T-helper 2 cell (primary cell): Measurements from ENCODE around the gene VIPR1.

Experiments used
- DNase-seq, 5 experiments: peaks; one replicate each; pipeline versions ENCODE4 v3.0.0 to v3.0.0-alpha.2; 2012 to 2022

VIPR1 gene

DNA sequence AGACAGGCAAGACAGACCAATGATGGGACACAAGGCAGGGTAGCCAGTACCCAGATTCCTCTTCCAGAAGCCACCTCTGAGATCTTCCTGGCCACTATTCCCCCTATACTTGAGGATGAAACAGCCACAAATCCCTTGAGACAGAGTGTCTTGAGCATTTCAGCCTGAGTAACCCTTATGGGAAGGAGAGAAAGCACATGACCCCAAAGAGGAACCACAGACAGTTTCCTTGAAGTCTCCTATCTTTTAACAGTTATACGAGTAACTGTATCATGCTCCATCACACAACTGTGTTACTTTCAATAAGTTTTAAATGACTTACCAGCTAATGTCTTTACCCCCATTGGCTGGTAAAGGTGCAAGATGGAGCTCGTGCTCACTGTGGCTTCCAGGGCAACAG lies 9.3 kb downstream of the VIPR1 start:
- peak in 1 of 5 experiments; percentile 10 for DNase-seq

DNA sequence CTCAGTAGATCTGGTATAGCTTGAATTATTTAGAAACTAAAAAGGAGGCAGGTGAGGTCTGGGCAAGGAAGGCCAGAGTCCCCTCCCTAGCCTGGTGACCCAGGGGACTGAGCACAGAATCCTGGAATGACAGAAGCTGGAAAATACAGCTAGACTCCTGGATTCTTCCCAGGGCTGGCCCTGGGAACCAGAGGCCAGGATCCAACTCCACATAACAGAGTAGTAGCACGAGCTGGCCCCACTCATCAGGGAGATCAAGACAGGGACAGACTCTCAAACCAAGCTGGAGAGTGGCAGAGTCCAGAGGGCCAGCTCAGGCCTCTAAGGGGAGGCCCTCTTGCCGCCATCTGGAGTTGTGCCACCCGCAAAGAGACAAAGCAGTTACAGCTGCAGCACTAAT lies 10.7 kb downstream of the VIPR1 start:
- DNase-seq = no peak

DNA sequence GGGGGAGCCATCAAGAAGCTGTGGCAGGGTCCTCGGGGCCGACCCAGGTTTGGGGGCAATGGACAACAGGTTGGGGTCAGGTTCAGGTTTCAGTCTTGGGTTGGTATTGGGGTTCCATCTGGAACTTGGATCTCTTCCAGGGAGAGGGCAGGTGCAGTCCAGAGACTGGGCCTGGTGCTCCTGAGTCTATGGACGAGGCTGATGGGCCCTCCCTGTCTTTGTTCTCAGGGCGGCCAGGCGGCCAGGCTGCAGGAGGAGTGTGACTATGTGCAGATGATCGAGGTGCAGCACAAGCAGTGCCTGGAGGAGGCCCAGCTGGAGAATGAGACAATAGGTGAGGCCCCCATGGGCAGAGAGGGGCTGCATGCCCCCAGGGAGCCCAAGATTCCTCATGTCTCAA lies 11.1 kb downstream of the VIPR1 start:
- DNase-seq = no peak

DNA sequence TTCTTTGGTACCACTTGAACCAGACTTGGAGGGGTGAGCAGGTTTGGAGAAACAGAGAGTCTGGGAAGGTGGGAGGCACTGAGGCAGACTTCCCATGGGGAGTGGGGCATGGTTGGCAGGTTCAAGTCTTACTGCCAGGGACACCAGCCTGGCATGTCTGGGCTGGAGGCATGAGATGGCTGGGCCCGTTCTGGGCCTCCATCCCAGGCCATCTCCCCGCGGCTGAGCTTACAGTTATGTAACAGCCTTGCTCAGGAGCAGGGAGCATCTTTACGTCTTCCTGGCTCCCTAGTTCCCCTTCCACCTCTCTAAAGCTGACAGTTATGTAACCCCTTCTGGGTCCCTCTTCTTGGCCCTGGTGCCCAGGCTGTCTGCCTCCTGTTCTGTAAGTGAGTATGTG lies 12.4 kb downstream of the VIPR1 start:
- DNase-seq = no peak

DNA sequence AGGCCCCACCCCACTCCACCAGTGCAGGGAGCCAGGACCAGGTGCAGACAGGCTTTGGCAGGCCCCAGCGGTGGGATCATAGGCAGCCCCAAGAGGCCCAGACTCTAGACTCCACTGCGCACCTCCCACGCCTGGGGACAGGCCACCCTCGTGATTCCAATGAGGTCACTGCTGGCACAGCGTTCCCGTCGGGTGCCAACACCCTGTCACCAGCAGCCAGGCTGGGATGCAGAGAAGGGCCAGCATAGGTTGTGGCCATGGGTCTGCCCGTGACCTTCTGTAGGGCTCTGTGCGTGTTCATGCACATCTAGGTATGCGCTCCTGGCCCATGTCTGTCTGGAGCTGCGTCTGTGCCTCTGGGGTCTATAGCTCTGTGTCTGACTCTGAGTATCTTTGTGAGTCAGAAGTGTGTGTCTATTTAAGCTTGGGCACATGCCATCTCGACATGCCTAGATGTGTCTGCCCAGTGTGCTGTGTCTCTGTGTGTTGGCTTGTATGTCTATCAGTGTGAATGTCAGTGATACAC lies 13.0 kb downstream of the VIPR1 start:
- DNase-seq = no peak

DNA sequence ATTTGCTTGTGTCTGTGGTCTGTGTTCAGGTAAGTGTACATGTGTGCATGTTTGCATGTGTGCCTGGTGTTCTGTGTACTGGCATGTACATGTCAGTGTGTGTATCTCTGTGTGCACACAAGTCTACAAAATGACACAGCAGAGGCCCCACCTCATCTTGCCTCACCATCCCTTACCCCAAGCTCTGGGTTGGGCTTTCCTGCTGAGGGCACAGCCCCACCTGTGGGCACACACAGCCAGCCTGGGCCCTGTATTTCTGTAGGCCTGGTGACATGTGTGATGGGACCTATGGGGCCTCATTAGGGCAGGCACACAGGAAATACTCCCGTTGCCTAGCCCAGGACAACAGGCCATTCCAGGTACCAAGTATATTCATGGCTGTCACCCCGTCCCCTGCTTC lies 13.5 kb downstream of the VIPR1 start:
- no peak for DNase-seq

DNA sequence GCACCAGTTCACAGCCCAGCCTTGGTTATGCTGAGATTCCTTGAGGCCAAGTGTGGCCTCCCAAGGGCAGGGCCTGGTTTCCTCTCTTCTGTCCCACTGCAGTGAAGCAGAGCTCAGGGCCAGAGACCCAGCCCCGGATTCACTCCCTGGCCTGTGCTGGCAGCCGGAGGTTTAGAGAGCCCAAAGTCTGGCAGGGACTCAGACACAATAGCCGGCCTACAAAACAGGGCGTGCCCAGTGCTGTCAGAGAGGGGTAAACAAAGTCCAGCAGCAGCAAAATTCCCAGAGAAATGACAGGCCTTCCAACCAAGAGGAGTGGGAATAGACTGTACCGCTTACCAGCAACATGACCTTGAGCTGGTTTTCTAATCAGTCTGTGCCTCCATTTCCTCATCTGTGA lies 14.0 kb downstream of the VIPR1 start:
- DNase-seq = no peak

DNA sequence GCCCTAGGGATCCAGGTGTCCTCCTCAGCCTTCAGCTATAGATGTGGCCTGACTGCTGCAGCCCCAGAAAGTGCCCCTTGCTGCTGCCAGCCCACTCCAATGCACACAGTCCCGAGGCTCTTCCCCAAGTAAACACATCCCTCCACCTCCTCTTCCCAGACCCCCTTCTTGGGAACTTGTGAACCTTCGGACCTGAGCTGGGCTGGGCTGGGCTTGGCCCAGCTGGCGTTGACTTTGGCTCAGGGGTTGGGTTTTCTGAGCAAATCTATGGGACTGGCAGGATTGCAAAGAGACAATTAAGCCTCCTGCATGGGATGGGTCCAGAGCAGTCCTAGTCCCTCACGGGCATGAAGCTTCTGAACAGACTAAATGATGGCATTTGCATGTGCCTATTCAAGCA lies 14.7 kb downstream of the VIPR1 start:
- DNase-seq = no peak

DNA sequence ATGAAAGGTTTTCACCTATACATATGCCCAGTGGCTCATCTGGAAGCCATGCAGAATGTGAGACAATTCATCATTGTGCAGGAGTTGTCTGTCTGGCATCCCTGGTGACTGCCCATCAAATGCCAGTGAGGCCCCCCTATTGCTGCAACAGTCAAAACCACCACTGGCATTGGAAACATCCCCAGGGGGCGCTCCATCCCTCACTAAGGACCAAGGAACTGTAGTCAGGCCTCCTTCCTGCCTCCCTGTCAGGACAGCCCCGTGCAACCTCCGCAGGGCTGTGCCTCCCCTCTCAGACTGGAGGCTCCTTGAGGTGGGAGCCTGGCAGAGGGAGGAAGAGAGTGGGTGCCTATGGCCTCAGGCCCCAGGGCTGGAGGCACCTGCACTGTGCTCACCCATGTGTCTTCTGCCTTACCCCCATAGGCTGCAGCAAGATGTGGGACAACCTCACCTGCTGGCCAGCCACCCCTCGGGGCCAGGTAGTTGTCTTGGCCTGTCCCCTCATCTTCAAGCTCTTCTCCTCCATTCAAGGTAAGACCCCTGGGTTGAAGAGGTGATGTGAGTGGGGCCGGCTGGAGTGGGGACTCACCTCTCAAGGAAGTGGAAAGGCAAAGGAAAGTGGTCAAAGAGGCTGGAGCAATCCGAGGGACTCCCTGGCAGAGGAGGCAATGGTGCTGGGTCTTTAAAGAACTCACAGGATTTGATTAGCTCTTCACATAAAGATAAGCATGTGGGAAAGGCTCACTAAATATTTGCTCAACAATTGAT lies 16.5 kb downstream of the VIPR1 start:
- DNase-seq = peak in 3 of 5 experiments; percentile 32 to 44 (median 37)

DNA sequence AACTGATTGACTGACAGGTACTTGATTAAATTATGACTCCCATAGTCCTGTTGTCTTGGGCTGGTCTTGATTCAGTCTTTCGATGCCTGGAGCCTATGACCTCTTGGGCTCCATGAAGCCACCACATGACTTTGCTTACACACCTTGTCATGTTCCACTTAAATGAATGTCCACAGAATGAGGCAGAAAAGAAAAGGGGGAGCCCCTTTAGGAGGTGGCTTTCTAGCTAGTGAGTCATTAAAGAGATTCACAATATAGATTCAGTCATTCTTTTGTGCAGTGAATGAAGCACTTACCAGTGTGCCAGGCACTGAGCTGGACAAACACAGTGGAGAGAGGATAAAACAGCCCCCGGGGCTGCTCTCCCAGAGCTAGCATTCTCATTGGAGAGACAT lies 17.1 kb downstream of the VIPR1 start:
- DNase-seq = no peak

DNA sequence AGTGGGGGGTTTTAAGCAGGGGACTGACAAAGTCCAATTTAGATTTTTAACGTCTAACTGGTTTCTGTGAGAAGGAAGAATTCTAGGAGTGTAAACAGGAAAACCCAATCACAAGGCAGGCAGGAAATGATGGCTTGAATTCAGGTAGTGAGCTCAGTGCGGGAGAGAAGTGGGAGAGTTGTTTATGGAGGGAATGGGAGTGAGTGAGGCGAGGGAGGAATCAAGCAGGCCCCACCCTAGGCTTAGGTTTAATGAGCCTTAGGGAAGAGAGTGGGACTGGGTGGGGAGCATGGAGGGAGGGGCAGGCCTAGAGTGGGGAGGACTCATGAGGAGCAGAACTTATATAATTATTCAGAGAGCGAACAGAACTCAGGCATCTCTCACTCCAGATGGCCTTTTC lies 17.9 kb downstream of the VIPR1 start:
- DNase-seq = no peak

DNA sequence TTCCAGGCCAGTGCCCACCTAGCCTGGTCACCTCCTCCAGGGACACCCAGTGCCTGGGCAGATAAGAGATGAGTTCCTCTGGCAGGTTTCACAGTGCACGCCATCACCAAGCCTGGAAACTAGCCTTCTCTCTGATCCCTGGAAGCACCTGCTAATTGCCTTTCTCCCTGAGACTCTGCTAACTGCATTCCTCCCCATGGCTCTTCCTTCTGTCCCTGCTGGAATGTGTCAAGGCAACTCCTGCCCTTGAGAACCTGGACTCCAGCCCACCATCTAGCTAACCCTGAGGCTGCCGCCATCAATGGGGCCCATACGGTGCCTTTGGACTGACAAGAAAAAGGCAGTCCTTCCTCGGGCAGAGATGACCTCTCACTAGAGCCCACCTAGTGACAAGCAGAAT lies 18.5 kb downstream of the VIPR1 start:
- DNase-seq = no peak

DNA sequence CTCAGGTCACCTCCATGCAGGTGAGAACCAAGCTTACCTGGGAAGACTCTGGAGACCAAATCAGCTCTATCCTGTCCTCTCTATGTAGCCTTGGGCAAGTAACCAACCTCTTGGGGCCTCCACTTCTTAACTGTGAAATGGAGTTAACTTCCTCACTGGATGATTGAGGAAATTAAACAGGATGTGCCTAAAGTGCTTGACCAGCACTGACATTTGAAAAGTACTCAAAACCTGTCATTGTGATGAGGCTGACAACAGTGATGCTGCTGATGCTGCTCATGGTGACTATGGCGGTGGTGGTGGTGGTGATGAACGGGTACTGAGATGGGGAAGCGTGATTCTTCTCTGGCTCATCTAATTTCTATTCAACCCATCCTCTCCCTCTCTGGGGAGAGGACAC lies 22.3 kb downstream of the VIPR1 start:
- no peak for DNase-seq

DNA sequence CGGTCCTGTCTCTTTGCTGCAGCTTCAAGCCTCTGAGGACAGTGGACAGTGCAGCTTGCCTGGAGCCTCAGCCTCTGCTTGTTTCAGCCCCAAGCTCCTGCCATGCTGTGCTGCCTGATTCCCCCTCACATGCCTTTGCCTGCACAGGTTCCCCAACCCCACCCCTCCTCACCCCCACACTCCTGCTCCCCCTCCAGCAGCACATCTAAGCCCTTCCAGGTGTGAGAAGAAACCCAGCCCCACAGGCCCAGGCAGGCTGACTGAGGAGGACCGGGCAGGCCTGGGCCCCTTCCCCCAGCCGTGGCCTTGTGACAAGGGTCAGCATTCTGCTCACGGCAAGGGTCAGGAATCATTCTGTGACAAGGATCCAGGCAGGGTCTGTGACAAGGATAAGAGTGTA lies 22.8 kb downstream of the VIPR1 start:
- no peak for DNase-seq

DNA sequence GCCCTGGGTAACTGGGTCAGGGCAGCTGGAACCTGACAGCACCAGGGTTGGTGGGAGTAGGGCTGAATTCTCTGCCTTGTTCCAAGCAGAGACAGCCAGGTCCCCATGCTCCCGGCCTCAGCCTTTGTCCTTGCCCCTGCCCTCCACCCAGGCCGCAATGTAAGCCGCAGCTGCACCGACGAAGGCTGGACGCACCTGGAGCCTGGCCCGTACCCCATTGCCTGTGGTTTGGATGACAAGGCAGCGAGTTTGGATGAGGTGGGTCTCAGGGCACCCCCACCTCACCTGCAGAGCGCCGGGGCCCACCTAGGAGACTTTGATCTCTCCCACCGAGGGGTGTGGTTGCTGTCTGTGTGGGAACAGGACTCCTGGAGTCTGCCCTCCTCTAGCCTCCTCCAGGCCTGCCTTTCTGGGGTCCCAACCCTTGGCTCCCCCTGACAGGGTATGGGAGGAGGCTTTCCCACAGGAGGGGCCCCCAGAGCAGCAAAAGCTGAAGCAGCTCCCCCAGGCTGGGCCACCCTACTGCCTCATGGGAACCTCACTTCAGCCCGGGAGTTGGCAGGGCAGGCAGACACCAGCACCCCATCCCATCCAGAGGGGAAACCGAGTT lies 23.4 kb downstream of the VIPR1 start:
- no peak for DNase-seq

DNA sequence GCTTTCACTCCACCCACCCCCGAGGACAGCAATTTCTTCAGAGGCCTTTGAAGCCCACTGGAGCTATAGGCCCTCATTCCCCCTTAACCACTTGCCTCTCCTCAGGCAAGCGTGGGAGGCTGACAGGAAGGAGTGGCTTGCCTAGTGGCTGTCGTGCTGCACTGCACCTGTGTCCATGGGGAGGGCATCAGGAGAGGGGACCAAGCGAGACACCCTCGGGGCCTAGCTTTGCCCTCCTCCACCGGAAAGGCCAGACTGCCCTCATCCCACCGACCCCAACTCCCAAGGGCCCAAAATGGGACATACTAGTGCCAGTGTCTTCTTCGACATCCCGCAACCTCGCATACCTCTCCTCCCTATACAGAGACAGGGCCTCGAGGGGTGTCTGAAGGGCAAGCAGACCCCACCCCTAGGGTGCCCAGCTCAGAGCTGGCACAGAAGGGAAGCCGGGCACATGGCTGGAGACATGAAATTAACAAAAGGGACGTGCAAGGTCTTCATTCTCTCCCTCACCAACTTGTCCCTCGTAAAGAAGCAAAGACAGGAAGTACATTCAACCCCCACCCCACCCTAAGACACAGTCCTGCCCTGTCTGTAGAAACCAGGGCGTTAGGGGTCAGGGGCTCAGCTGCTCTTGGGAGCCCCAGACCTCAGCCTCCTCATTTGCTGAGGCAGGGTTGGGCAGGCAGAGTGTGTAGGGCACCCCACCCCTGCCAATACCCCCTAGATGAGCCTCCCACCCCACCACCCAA lies 24.3 kb downstream of the VIPR1 start:
- DNase-seq = peak in 3 of 5 experiments; percentile 26 to 45 (median 36)

DNA sequence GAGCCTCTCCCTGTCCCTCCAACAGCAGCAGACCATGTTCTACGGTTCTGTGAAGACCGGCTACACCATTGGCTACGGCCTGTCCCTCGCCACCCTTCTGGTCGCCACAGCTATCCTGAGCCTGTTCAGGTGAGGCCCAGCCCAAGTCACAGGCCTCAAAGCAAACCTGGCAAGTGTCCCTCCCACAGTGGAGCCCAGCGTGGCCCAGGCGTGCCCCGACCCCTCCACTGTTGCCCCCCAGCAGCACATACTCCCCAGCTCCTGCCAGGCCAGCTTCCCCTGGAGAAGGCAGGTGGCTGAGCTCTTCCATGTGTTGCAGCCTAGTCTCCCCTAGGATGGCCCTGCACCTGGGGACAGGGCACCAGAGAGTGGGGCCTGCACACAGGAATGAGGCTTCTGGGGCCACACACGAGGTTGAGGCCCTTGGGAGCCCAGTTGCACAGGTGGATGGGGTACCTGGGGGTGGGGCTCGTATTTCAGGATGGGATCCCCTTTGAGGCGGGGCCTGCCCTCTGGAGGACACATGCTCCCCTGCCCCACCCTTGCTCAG lies 25.0 kb downstream of the VIPR1 start:
- DNase-seq = no peak

DNA sequence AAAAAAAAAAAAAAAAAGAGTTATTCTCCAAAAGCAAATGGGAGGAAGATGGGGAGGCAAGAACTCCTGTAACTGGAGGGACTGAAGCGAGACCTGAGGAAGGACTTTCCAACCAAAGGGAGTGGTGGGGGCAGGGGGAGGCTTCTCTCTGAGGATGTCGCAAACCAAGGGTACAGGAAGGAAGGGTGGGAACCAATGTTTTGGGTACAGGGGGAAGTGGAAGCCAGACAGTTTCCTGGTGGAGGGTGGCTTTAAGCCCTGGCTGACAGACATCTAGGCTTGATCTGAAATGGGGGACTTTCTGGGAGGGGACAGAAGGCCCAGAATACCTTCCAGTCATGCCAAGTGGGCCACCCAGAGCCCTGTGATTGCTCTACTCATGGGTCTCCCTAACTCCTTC lies 27.0 kb downstream of the VIPR1 start:
- DNase-seq = peak in 2 of 5 experiments; percentile 34 to 59

DNA sequence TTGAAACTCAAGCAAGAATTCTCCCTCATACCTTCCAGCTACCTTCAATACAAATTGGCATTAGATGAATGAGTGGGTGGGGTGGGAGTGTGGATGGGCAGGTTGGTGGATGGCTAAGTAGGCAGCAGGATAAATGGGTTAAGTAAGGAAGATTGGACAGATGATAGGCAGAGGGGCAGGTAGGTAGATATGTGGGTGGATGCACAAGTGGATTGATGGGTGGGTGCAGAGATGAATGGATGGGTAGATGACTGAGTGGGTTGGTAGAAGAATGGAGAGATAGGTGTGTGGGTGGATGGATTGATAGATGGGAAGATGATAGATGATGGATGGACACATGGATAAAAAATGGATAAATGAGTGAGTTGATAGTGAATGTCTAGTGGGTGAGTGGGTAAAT lies 27.6 kb downstream of the VIPR1 start:
- DNase-seq = no peak

DNA sequence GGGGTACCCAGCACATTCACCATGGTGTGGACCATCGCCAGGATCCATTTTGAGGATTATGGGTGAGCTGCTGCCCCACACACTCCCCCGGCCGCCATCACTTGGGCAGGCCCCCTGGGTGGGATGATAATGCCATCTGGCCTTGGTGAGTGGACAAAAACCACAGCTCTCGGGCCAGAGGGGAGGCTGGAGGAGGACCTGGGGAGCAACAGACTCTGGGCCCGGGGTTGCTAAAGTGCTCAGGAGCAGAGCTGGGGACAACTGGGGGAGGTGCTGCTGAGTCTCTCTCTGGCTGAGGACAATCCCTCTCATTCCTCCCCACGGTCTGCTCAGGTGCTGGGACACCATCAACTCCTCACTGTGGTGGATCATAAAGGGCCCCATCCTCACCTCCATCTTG lies 29.0 kb downstream of the VIPR1 start:
- no peak for DNase-seq

DNA sequence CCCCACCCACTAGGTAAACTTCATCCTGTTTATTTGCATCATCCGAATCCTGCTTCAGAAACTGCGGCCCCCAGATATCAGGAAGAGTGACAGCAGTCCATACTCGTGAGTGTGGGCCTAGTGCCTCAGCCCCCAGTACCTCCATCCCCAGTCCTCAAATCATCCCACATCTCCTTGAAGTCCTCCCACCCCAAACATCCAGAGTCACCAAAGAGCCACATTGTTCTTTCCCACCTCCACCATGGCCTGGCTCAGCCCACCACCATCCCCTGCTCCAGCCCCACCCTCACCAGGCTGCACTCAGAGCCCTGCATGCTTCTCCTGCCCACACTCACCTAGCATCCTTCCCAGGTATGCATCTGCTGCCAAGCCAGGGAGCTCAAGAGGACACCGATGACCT lies 29.8 kb downstream of the VIPR1 start:
- DNase-seq = no peak

DNA sequence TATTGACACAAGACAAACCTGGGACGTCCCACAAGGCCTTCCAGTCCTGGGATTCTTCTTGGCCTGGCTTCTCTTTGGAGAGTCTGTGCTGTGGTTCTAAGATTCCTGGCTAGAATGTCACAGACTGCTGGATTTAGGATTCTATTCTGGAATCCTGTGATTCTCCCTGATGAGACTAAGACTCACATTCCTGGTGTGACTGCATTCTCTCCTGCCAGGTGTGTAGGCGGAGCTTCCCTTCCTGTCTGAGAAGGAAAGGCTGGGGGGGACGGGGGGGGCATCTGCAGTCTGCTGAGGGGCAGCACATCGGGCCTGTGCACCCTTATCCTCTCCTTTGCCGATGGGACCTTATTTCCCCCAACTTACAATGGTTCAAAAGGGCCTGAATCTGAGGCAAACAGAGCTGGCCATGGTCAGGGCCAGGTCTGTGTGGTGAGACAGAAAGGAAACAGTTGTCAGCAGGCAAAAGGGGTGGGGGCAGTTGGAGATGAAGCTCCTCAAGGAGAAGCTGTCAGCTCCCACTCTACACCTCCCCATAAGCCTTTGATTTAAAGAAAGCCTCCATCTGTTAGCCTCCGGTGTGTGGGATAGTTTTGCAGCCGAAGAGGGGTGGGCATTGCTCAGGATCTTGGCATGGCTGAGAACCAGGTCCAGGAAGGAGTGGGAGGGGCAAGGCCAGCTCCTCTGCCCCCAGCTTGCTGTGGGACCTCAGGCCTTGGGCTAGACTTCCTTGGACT lies 30.9 kb downstream of the VIPR1 start:
- no peak for DNase-seq
